NAMALWA (cell line): ENCODE measurements around the gene SUSD1.
"Not testable (repeated sequence)": the region's sequence is repeated elsewhere in the genome, so short reads cannot be mapped to it uniquely, and the experiment has no call there.

Experiments used
- DNase-seq: peaks from one replicate; pipeline ENCODE4 v3.0.0-alpha.2; 2015; ENCODE audit warnings: low spot score

Gene SUSD1

GRCh38 chr9:112129246-112129645, 45.9 kb downstream of the SUSD1 start:
- no peak for DNase-seq

GRCh38 chr9:112128399-112128798, 46.7 kb downstream of the SUSD1 start:
- DNase-seq, result not testable (repeated sequence)

- no peak for DNase-seq
Measured at GRCh38 chr9:112127281-112127680, 47.8 kb downstream of the SUSD1 start.

GRCh38 chr9:112125951-112126388, 49.1 kb downstream of the SUSD1 start:
- no peak for DNase-seq

- no peak for DNase-seq
Measured at GRCh38 chr9:112124156-112124555, 50.9 kb downstream of the SUSD1 start.

GRCh38 chr9:112121633-112122032, 53.5 kb downstream of the SUSD1 start:
- no peak for DNase-seq

- DNase-seq, result no peak
Measured at GRCh38 chr9:112120439-112120925, 54.6 kb downstream of the SUSD1 start.

GRCh38 chr9:112120030-112120341, 55.1 kb downstream of the SUSD1 start:
- no peak for DNase-seq

- DNase-seq, result no peak
Measured at GRCh38 chr9:112119225-112120029, 55.7 kb downstream of the SUSD1 start.

GRCh38 chr9:112118009-112118408, 57.1 kb downstream of the SUSD1 start:
- no peak for DNase-seq

- DNase-seq, result no peak
Measured at GRCh38 chr9:112115970-112116753, 58.9 kb downstream of the SUSD1 start.

GRCh38 chr9:112115109-112115508, 60.0 kb downstream of the SUSD1 start:
- no peak for DNase-seq

GRCh38 chr9:112112941-112113681, 62.0 kb downstream of the SUSD1 start:
- DNase-seq, result no peak

GRCh38 chr9:112112519-112112918, 62.6 kb downstream of the SUSD1 start:
- DNase-seq, result no peak

- DNase-seq, result no peak
Measured at GRCh38 chr9:112111461-112111860, 63.6 kb downstream of the SUSD1 start.

- no peak for DNase-seq
Measured at GRCh38 chr9:112110777-112111113, 64.4 kb downstream of the SUSD1 start.

- no peak for DNase-seq
Measured at GRCh38 chr9:112110094-112110776, 64.9 kb downstream of the SUSD1 start.

GRCh38 chr9:112104901-112105300, 70.2 kb downstream of the SUSD1 start:
- DNase-seq, result peak; percentile 70

GRCh38 chr9:112104401-112104800, 70.7 kb downstream of the SUSD1 start:
- DNase-seq, result peak; percentile 6

GRCh38 chr9:112103405-112103804, 71.7 kb downstream of the SUSD1 start:
- no peak for DNase-seq

- peak; percentile 86 for DNase-seq
Measured at GRCh38 chr9:112097712-112098688, 77.1 kb downstream of the SUSD1 start.
